PFSK-1 (cell line): ENCODE measurements around the gene ACKR3.

Experiments used
- FOXP2 ChIP-seq: optimal IDR thresholded peaks from 2 replicates; pipeline ENCODE3; 2011; ENCODE audit warnings: borderline replicate concordance, control low read depth, inconsistent platforms; ENCODE audit not compliant: insufficient read depth; ENCODE audit errors: extremely low read length, extremely low read depth
- POLR2AphosphoS5 ChIP-seq: IDR thresholded peaks from 2 replicates; pipeline ENCODE4 v1.6.1; 2012; ENCODE audit warnings: low read depth, mild to moderate bottlenecking, control low read depth, low read length, moderate library complexity
- REST ChIP-seq, 2 experiments: IDR thresholded peaks; 2 replicates each; pipeline versions ENCODE4 v1.6.1 to v1.8.0; 2011 to 2012; ENCODE audit warnings: low read depth in 2 of 2, low read length in 2 of 2, control low read depth in 1 of 2, inconsistent platforms in 1 of 2, mild to moderate bottlenecking in 1 of 2, moderate library complexity in 1 of 2; ENCODE audit not compliant: insufficient read depth in 1 of 2
- SIN3A ChIP-seq: IDR thresholded peaks from 2 replicates; pipeline ENCODE4 v1.6.1; 2012; ENCODE audit warnings: mild to moderate bottlenecking, low read length, moderate library complexity, borderline replicate concordance; ENCODE audit not compliant: insufficient read depth
- TAF1 ChIP-seq: IDR thresholded peaks from 2 replicates; pipeline ENCODE4 v1.6.1; 2012; ENCODE audit warnings: low read length, control low read depth, borderline replicate concordance; ENCODE audit not compliant: insufficient read depth

The ACKR3 gene

GRCh38 chr2:236527159-236527630, 42.4 kb upstream of the ACKR3 start:
- TF ChIP-seq FOXP2 (no peak), REST (IDR thresholded peaks at IDR 0.05; ENCODE audit: insufficient read depth in 1 of 2, low read depth in 2 of 2, low read length in 2 of 2) (no peak), POLR2AphosphoS5 (no peak), SIN3A (no peak), TAF1 (no peak)

GRCh38 chr2:236529606-236530005, 40.0 kb upstream of the ACKR3 start:
- TF ChIP-seq SIN3A (no peak), TAF1 (no peak)

- TF ChIP-seq TAF1: no peak
- TF ChIP-seq REST (IDR thresholded peaks at IDR 0.05; ENCODE audit: insufficient read depth in 1 of 2, low read depth in 2 of 2, low read length in 2 of 2): no peak
- no peak for TF ChIP-seq POLR2AphosphoS5
- TF ChIP-seq SIN3A: no peak
- no peak for TF ChIP-seq FOXP2
Observed at GRCh38 chr2:236530512-236530911, 39.1 kb upstream of the ACKR3 start.

GRCh38 chr2:236531195-236531594, 38.4 kb upstream of the ACKR3 start:
- TF ChIP-seq POLR2AphosphoS5 (no peak), TAF1 (no peak), REST (IDR thresholded peaks at IDR 0.05; ENCODE audit: insufficient read depth in 1 of 2, low read depth in 2 of 2, low read length in 2 of 2) (no peak), SIN3A (no peak), FOXP2 (no peak)

- TF ChIP-seq POLR2AphosphoS5 (no peak), REST (IDR thresholded peaks at IDR 0.05; ENCODE audit: insufficient read depth in 1 of 2, low read depth in 2 of 2, low read length in 2 of 2) (no peak), FOXP2 (no peak), SIN3A (no peak), TAF1 (no peak)
Observed at GRCh38 chr2:236531996-236532395, 37.6 kb upstream of the ACKR3 start.

GRCh38 chr2:236533343-236533742, 36.3 kb upstream of the ACKR3 start:
- TF ChIP-seq TAF1 (no peak), POLR2AphosphoS5 (no peak), REST (IDR thresholded peaks at IDR 0.05; ENCODE audit: insufficient read depth in 1 of 2, low read depth in 2 of 2, low read length in 2 of 2) (no peak), FOXP2 (no peak), SIN3A (no peak)
